ENCODE results near the gene TMEM138.

GRCh38 chr11:61406067-61406466, 43.9 kb downstream of the TMEM138 start:
- TF ChIP-seq, protein P1, sequence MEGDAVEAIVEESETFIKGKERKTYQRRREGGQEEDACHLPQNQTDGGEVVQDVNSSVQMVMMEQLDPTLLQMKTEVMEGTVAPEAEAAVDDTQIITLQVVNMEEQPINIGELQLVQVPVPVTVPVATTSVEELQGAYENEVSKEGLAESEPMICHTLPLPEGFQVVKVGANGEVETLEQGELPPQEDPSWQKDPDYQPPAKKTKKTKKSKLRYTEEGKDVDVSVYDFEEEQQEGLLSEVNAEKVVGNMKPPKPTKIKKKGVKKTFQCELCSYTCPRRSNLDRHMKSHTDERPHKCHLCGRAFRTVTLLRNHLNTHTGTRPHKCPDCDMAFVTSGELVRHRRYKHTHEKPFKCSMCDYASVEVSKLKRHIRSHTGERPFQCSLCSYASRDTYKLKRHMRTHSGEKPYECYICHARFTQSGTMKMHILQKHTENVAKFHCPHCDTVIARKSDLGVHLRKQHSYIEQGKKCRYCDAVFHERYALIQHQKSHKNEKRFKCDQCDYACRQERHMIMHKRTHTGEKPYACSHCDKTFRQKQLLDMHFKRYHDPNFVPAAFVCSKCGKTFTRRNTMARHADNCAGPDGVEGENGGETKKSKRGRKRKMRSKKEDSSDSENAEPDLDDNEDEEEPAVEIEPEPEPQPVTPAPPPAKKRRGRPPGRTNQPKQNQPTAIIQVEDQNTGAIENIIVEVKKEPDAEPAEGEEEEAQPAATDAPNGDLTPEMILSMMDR (IDR thresholded peaks at IDR 0.05; ENCODE audit: low read depth, low read length, poor library complexity, severe bottlenecking), result no peak
- no peak for TF ChIP-seq EZH2phosphoT487 (IDR thresholded peaks at IDR 0.05; ENCODE audit: borderline replicate concordance, low read length)
